HAP-1 (cell line): ENCODE results near the gene MAN1A1.

Source experiments
- DNase-seq, 2 experiments: peaks; one replicate each; pipeline ENCODE4 v3.0.0-alpha.2; 2016 to 2020; ENCODE audit warnings: low spot score in 2 of 2
- H3K27me3 ChIP-seq: fragments of 250-450 bp; sonication (Bioruptor Pico); 2 replicates; pipeline ENCODE4 v1.5.1; 2020; ENCODE audit warnings: low read depth, mild to moderate bottlenecking, moderate library complexity
- H3K36me3 ChIP-seq: fragments of 250-450 bp; sonication (Bioruptor Pico); replicated peaks from 2 replicates; pipeline ENCODE4 v1.5.1; 2020; ENCODE audit warnings: mild to moderate bottlenecking
- H3K4me1 ChIP-seq: fragments of 250-450 bp; sonication (Bioruptor Pico); 2 replicates; pipeline ENCODE4 v1.5.1; 2020; ENCODE audit warnings: mild to moderate bottlenecking
- H3K4me3 ChIP-seq: fragments of 250-450 bp; sonication (Bioruptor Pico); 2 replicates; pipeline ENCODE4 v1.5.1; 2020; ENCODE audit warnings: mild to moderate bottlenecking, moderate library complexity
- H3K9me3 ChIP-seq: fragments of 250-450 bp; sonication (Bioruptor Pico); 2 replicates; pipeline ENCODE4 v1.5.1; 2020; ENCODE audit warnings: mild to moderate bottlenecking, moderate library complexity
- in situ Hi-C: fragments of 300-500 bp; cut with MboI; formaldehyde crosslinking; loops from 3 replicates; pipeline ENCODE4 v1.14.3; 2020; ENCODE audit warnings: low sequenced_read_pairs, inconsistent platforms, mixed read lengths

Gene MAN1A1

GRCh38 chr6:119327810-119328209 is 21.8 kb downstream of the MAN1A1 start:
- H3K27me3 ChIP-seq = no peaks in the 10 kb centered on the region

GRCh38 chr6:119326291-119327005 is 23.1 kb downstream of the MAN1A1 start:
- no peak for DNase-seq
- Histone ChIP-seq H3K4me1 (no peaks in the 10 kb centered on the region), H3K9me3 (no peaks in the 10 kb centered on the region), H3K36me3 (no peaks in the 10 kb centered on the region), H3K4me3 (no peak overlapping the region), H3K27me3 (no peaks in the 10 kb centered on the region)
- in situ Hi-C loops = loop anchor here (25.0 kb wide), 1 partner anchor 189 kb away; no protein-coding TSS in a partner anchor

More at GRCh38 chr6:119327810-119328209, 21.8 kb downstream of the MAN1A1 start:
- DNase-seq = no peak
- no peaks in the 10 kb centered on the region for H3K4me1 ChIP-seq
- H3K9me3 ChIP-seq = no peaks in the 10 kb centered on the region
- in situ Hi-C loops = loop anchor here (25.0 kb wide), 1 partner anchor 191 kb away; no protein-coding TSS in a partner anchor
- no peaks in the 10 kb centered on the region for H3K36me3 ChIP-seq
- no peak overlapping the region for H3K4me3 ChIP-seq

DNA sequence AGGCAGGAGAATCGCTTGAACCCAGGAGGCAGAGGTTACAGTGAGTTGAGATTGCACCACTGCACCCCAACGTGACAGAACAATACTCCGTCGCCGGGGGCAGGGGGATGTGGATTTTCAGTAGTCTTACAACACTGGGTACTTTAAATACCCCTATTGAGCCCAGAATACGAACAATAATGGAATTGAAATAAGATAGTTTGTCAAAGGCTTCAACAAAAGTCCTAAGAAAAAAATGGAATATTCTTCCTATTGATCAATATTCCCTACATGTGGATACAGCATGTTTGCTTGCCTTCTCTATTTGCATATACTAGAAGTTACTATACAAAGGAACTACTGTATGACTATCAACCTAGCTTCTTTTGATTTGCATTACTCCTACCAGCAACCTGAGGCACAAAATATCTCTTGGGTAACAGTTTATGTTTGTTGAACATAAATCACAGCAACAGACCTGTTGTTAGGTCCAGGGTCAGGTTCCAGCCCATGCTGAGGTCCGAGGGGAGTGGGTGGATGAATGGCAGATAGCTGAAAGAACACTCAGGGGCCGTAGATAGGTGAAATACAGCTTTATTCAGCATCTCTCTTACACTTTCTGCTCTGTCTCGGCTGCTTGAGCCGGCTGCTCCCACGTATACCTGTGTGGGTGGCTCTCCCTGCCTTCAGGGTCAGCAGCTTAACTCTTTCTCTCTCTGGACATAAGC is 23.8 kb downstream of the MAN1A1 start:
- Histone ChIP-seq H3K4me1 (no peaks in the 10 kb centered on the region), H3K4me3 (no peak overlapping the region), H3K36me3 (no peaks in the 10 kb centered on the region), H3K27me3 (no peaks in the 10 kb centered on the region), H3K9me3 (no peaks in the 10 kb centered on the region)
- DNase-seq = no peak
- in situ Hi-C loops = loop anchor here (25.0 kb wide), 1 partner anchor 188 kb away; no protein-coding TSS in a partner anchor

DNA sequence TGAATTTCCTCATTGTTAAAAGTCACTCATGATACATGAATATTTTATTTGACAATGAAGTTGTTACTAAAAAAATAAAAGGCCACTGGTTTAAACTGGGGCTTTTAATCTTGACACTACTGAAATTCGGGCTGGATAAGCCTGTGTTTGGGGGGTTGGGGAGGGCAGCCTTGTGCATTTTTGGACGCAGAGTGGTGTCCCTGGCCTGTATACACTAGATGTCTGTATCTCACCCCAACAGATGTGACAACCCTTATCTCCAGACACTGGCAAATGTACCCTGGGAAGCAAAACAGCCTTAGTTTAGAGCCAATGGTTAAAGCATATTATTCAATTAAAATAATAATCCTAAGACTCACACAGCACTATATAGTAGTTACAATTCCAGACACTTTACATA is 24.8 kb downstream of the MAN1A1 start:
- in situ Hi-C loops = loop anchor here (25.0 kb wide), 1 partner anchor 187 kb away; no protein-coding TSS in a partner anchor
- H3K36me3 ChIP-seq = no peaks in the 10 kb centered on the region
- H3K4me3 ChIP-seq = no peak overlapping the region
- H3K9me3 ChIP-seq = no peaks in the 10 kb centered on the region
- no peak for DNase-seq
- H3K4me1 ChIP-seq = no peaks in the 10 kb centered on the region
- H3K27me3 ChIP-seq = no peaks in the 10 kb centered on the region

GRCh38 chr6:119323931-119324330 is 25.6 kb downstream of the MAN1A1 start:
- Histone ChIP-seq H3K9me3 (no peaks in the 10 kb centered on the region), H3K4me3 (no peak overlapping the region), H3K27me3 (no peaks in the 10 kb centered on the region), H3K4me1 (no peaks in the 10 kb centered on the region), H3K36me3 (no peaks in the 10 kb centered on the region)
- in situ Hi-C loops = no loop called here
- DNase-seq = no peak

DNA sequence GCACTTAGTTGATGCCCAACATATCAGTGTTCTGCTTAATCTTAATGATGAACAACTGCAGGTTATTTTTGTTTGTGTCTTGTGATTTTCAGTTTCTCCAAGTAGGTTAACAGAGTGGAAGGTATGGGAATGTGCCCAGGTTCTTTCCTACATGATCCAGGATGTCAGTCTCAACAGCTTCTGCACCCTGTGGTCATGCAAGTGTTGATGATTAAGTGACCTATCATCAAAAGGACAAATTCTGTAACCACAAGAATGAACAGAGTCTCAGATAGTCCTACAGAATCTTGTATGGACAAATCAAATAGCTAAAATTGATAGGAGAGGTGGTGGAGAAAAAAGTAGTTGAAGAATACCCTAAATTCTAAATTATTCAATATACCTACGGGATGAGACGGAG is 26.1 kb downstream of the MAN1A1 start:
- in situ Hi-C loops = no loop called here
- Histone ChIP-seq H3K4me1 (no peaks in the 10 kb centered on the region), H3K9me3 (no peaks in the 10 kb centered on the region), H3K27me3 (no peaks in the 10 kb centered on the region), H3K4me3 (no peak overlapping the region), H3K36me3 (no peaks in the 10 kb centered on the region)
- DNase-seq = no peak

DNA sequence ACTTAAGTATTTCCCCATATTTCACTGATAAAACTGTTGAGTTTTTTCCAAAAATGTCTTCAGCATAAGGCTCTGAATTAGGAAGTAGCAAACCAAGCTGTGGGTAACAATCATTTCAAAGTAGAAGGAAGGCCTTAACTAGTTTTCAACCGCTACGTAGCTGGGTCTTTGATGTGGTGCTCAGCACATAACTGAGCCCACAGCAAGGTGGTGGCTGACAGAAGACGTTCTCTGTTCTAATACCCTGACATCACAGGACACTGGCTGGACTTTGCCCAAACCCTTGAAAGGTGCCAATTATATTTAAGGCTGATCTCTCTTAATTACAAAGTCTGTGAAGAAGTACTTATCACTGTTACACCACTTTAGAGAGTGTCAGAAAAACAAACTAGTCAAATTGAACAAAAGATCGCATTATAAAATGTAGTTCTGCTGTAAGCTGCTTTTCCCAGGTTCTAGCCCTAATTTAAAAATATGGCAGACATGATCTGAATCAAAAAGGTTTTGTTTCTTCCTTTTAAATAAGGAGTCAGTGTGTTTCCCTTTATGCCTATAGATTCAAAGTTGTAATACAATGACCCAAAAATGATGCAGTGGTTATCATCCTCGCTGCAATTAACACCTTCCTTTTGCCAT is 26.7 kb downstream of the MAN1A1 start:
- H3K9me3 ChIP-seq = no peaks in the 10 kb centered on the region
- in situ Hi-C loops = no loop called here
- no peaks in the 10 kb centered on the region for H3K36me3 ChIP-seq
- no peaks in the 10 kb centered on the region for H3K4me1 ChIP-seq
- no peak overlapping the region for H3K4me3 ChIP-seq
- no peaks in the 10 kb centered on the region for H3K27me3 ChIP-seq
- DNase-seq = no peak

- in situ Hi-C loops = no loop called here
- Histone ChIP-seq H3K4me3 (no peak overlapping the region), H3K4me1 (no peaks in the 10 kb centered on the region), H3K9me3 (no peaks in the 10 kb centered on the region), H3K36me3 (0 out of 2 replicates have a peak, but pooled peaks cover 2% of the 10 kb centered on the region), H3K27me3 (no peaks in the 10 kb centered on the region)
- DNase-seq = no peak
Observed at GRCh38 chr6:119322034-119322433, 27.5 kb downstream of the MAN1A1 start.

DNA sequence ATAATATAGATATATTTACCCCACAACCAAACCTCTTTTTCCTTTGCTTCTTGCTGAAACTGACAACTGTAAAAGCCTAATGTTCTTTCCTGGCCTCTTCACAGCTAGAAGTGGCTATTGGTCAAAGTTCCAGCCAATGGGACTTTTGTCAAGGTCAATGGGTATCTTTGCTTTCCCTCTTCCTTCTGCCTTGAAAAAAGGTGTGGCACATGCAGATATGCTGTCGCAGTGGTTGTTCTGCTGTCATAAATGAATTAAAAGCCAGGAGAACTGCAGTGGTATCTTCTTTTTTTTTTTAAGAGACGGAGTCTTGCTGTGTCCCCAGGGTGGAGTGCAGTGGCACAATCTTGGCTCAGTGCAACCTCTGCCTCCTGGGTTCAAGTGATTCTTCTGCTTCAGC is 29.9 kb downstream of the MAN1A1 start:
- 0 out of 2 replicates have a peak, but pooled peaks cover 2% of the 10 kb centered on the region for H3K36me3 ChIP-seq
- no peaks in the 10 kb centered on the region for H3K27me3 ChIP-seq
- H3K9me3 ChIP-seq = no peaks in the 10 kb centered on the region
- no peak for DNase-seq
- no peaks in the 10 kb centered on the region for H3K4me1 ChIP-seq
- H3K4me3 ChIP-seq = no peak overlapping the region
- in situ Hi-C loops = no loop called here

- Histone ChIP-seq H3K4me1 (no peaks in the 10 kb centered on the region), H3K9me3 (no peaks in the 10 kb centered on the region)
- in situ Hi-C loops = no loop called here
Observed at GRCh38 chr6:119318730-119319129, 30.8 kb downstream of the MAN1A1 start.

DNA sequence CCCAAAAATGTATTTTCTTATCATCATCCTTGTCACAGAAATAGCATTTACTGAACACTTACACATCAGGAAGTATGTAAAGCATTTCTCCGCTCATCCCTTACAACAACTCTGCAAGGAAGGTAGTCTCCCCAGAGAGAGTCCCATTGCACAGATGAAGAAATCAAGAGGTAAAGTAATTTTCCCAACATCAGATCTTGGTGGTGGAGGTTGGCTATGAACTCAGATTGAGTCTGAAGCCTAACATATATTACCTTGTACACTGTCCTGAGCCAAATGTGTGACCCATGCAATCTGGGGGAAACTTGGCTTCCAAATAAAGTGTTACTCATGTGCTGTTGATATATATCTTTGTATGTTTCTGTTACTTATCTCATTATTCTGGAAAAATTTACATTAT is 31.4 kb downstream of the MAN1A1 start:
- in situ Hi-C loops = no loop called here
- DNase-seq = no peak
- 0 out of 2 replicates have a peak, but pooled peaks cover 2% of the 10 kb centered on the region for H3K36me3 ChIP-seq
- no peaks in the 10 kb centered on the region for H3K27me3 ChIP-seq
- H3K9me3 ChIP-seq = no peaks in the 10 kb centered on the region
- H3K4me3 ChIP-seq = no peak overlapping the region
- no peaks in the 10 kb centered on the region for H3K4me1 ChIP-seq

More at GRCh38 chr6:119318730-119319129, 30.8 kb downstream of the MAN1A1 start:
- no peaks in the 10 kb centered on the region for H3K27me3 ChIP-seq
- no peak for DNase-seq
- H3K4me3 ChIP-seq = no peak overlapping the region
- H3K36me3 ChIP-seq = 0 out of 2 replicates have a peak, but pooled peaks cover 2% of the 10 kb centered on the region

DNA sequence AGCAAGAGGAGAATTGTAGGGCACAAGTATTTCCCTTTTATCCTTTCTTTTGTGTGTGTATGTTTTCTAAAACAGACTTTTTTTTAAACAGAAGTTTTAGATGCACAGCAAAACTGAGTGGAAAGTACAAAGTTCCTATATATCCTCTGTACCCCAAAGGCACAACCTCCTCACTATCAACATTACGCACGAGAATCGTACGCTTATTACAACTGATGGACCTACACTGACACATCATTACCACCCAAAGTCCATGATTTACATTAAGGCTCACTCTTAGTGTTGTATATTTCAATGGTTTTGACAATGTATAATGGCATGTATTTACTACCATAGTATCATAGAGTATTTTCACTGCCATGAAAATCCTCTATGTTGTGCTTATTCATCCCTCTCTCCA is 32.6 kb downstream of the MAN1A1 start:
- Histone ChIP-seq H3K36me3 (0 out of 2 replicates have a peak, but pooled peaks cover 2% of the 10 kb centered on the region), H3K4me1 (no peaks in the 10 kb centered on the region)

GRCh38 chr6:119314885-119315272 is 34.7 kb downstream of the MAN1A1 start:
- no peaks in the 10 kb centered on the region for H3K9me3 ChIP-seq
- no peaks in the 10 kb centered on the region for H3K27me3 ChIP-seq
- H3K4me3 ChIP-seq = no peak overlapping the region
- in situ Hi-C loops = no loop called here
- no peaks in the 10 kb centered on the region for H3K4me1 ChIP-seq
- H3K36me3 ChIP-seq = 0 out of 2 replicates have a peak, but pooled peaks cover 2% of the 10 kb centered on the region
- no peak for DNase-seq

More for the DNA sequence above, 32.6 kb downstream of the MAN1A1 start:
- H3K27me3 ChIP-seq = no peaks in the 10 kb centered on the region
- DNase-seq = no peak
- in situ Hi-C loops = no loop called here
- H3K9me3 ChIP-seq = no peaks in the 10 kb centered on the region
- no peak overlapping the region for H3K4me3 ChIP-seq
